NCI-H146 treated with DMSO at 0.1 percent for 48 hours (cell line): Measurements from ENCODE around the gene PLXDC1.
A peak's percentile ranks its signal among the peaks of the same experiment; 100 is the strongest.
"Not testable (repeated sequence)": the region's sequence is repeated elsewhere in the genome, so short reads cannot be mapped to it uniquely, and the experiment has no call there.

Source experiments
- DNase-seq: peaks from one replicate; lab custom pipeline; 2025; ENCODE audit not compliant: unreplicated experiment; lab: John Stamatoyannopoulos, UW

The PLXDC1 gene

DNA sequence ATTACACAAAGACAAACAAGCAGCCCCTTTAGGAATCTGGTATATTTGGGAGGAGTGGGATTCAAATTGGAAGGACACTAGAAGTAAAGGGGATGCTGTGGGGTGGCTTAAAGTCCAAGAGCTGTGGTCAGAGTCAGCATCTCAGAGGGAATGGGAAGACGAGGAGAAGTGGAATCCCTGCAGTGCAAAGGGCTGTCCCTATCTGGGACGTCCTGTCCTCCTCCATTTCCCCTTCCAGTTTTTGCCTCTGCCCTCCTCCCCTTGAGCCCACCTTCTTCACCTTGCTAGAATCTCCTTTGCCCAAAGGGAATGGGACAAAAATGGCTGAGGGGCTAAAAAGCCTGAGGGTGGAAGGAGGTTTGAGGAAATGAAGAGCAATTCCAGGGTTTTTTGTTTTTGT lies 4.2 kb upstream of the PLXDC1 start:
- no peak for DNase-seq

DNA sequence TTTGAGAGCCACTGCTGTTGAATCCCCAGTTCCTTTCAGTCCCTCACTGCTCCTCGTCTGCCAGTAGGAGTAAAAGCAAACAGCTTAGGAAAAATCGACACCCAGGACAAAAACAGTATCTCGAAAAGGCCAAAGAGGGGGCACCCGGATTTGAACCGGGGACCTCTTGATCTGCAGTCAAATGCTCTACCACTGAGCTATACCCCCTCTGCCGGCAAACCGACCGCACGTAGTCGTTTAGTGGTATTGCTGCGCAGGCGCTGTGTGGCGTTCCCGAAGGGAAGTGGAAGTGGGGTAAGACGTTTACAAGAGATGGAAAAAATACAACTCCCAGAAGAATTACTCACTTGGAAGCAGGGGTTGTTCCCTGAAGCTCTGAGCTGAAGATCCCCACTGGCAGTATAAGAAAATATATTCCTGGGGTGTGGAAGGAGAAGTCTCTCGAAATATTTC lies 2.2 kb upstream of the PLXDC1 start:
- peak; percentile 80 for DNase-seq

DNA sequence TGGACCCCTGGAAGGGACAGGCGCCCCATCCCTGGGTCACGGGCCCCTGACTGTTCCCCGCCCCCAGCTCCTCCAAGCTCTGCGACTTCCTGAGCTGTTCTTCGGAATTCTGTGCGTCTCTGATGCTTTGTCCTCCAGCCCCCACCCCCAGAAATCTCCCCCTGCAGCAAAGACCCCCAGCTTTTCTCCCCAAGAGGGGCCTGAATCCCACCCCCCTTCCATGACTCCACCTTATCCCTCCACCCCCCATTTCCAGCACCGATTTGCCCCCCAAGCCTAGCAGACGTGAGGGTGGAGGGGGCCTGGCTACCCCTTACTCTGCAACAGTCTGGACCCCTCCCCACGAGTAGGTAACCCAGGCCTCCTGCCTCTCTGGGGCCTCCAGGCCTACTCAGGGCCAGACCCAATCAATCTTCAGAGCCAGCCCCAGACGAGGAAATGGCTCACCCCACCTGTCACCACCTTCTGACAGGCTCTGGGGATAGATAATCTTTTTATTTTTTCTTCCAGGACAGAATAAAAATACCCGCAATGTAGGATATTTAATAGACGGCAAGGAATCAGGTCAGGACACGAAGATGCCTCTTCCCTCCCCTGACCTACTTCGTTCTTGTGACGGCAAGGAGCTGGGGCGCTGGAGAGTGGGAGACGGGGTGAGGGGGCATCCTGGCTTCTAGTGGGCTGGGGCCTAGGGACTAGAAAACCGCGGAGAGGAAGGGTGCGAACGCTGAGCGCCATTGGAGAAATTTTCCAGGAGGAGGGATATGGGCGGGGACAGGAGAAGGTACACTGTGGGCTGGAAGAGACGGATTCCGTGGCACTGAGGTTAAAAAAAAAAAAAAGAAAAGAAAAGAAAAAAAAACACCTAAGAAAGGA lies 744 bp upstream of the PLXDC1 start:
- DNase-seq: no peak

DNA sequence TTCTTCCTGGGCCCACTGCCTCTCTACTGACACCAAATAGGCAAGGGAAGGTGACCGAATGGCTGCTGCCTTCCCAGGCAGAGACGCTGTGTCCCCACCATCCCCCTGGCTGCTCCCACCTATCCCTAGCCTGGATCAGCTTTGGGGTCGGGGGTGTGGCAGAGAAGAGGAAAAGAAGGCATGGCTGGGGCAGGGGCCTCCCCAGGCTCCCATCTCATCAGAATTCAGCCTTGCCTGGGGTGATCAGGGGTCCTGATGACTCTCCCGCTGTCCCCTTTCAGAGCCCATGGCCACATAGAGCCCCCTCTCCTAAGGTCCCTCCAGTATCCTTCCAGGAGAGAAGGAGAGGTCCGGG lies 665 bp downstream of the PLXDC1 start:
- no peak for DNase-seq

GRCh38 chr17:39150104-39150634 lies 1.3 kb downstream of the PLXDC1 start:
- DNase-seq: no peak

DNA sequence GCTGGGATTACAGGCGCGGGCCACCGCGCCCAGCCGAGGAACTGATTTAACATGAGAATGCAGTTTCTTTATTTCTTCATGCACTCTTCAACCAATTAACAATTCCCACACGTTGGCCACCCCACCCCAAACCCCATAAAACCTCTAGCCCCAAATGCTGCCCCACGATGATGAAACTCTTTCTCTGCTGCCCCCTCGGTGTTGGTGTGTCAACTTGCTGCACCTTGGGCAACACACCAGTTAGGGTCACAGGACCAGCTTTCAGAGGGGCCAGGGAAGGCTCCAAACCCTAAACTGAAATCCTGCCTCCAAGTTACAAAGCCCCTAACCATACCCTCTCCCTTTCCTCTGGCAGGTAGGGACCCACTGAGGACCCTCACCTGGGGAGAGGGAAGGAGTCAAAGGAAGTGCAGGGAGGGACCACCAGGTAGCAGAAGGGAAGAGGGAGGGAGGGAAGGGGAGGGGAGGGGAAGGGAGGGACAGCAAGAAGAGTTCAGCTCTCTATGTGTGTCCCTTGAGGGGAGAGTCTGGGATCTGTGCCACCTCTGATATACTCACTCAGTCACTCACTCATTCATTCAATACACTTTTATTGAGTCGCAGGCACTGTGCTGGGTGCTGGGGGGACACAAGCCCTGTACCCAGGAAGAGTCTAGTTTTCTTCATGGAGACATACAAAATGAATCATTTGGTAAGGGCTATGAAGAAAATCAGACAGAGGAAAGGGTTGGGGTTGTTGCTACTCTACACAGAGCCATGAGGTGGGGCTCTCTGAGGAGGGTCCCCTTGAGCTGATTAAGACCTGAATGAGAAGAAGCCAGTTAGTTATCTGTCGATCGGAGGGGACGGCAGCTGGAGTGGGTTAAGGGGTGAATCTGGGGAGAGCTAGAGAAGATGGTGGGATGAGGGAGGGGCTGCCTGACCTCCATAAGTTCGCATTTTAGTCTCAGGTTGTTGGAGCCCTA lies 3.9 kb downstream of the PLXDC1 start:
- no peak for DNase-seq

DNA sequence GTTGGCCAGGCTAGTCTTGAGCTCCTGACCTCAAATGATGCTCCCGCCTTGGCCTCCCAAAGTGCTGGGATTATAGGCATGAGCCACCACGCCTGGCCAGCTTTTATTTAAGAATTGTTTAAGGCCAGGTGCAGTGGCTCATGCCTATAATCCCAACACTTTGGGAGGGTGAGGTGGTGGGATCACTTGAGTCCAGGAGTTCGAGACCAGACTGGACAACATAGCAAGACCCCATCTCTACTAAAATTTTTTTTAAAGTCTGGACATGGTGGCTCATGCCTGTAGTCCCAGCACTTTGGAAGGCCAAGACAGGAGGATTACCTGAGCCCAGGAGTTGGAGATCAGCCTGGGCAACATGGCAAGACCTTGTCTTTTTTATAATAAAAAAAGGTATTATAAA lies 5.2 kb downstream of the PLXDC1 start:
- no peak for DNase-seq

DNA sequence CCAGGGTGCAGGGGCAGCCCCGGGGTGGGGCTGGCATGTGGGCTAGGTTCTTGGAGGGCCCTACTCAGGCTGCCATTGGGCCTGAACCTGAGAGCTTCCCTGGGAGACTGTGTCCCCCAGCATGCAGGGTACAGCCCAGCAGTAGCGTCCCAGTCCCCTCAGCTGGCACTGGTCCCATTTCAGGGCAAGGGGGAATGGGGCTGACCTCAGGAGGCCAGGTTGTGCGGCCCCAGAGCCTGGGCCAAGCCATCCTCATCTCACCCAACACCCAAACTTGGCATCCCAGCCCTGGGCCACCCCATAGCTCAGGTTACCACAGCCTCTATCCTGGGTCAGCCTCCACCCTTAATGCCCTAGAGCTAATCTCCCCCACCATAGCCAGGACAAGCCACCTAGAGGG lies 6.3 kb downstream of the PLXDC1 start:
- no peak for DNase-seq

DNA sequence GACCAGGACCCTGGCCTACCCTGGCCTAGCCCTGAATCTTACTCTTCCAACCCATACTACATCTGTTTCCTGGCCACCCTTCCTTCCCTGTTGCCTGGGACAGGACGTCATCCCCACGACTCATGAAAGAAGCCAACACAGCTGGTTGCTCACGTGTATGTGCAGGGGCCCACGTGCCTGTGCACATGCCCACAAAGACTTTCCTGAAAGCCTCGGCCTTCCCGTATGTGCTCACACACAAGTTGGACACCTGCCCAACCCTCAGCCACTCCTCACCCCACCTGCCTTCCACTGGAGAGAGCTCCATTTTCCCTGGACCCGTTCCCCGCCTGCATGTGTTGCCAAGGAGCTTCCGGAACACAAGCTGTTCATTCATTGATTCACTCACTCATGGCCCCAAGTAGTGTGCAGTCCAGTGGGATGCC lies 7.0 kb downstream of the PLXDC1 start:
- no peak for DNase-seq

DNA sequence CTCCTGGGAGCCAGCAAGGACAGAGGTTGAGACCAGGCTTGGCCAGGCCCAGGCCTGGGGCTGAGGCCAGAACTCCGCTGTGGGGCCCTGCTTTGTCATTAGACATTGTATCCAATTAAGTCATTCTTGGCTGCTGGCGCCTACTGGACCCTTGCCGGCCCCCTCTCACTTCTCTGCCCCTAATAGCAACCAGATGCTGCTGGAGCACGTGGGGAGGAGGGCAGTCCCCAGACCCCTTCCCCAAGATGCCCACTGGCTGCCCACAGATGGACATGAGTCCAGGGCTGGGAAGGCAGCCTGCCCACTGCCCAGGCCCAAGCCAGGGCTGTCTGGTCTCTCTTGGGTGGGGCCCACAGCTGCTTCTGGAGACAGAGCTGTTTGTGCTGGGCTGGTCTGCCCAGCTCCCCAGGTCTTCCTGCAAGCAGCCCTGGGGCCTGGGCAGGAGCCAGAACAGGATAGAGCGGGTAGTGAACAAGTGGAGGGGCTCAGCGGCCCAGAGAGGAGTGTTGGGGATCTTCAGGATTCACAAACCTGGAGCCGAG lies 7.8 kb downstream of the PLXDC1 start:
- no peak for DNase-seq

DNA sequence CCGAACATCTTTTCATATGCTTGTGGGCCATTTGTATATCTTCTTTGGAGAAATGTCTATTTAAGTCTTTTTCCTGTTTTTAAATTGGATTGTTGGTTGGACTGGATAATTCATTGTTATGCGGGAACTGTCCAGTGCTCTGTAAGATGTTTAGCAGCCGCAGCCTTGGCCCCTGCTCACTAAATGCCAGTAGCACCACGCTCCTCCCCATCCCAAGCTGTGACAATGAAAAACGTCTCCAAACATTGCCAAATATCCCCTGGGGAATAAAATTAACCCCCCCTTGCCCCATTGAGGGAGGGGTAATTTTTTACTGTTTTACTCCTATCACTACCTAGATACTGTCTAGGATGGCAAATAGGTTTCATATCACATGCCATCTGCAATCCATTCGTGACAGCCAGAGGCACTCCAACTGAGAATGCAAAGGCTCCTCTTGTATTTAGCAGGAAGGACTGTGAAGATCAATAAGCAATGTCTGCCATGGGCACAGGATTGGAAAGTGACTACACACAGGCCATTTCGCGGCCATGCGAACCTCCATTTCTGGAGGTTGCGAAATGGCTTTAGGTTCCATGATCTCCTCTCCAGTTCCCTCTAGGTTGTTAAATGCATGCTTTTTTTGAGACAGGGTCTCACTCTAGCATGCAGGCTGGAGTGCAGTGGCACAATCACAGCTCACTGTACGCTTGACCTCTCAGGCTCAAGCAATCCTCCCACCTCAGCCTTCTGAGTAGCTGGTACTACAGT lies 9.3 kb downstream of the PLXDC1 start:
- DNase-seq: no peak

GRCh38 chr17:39141294-39141693 lies 10.1 kb downstream of the PLXDC1 start:
- DNase-seq: no peak

GRCh38 chr17:39139561-39139960 lies 11.9 kb downstream of the PLXDC1 start:
- DNase-seq: no peak

GRCh38 chr17:39139161-39139511 lies 12.3 kb downstream of the PLXDC1 start:
- DNase-seq: no peak

DNA sequence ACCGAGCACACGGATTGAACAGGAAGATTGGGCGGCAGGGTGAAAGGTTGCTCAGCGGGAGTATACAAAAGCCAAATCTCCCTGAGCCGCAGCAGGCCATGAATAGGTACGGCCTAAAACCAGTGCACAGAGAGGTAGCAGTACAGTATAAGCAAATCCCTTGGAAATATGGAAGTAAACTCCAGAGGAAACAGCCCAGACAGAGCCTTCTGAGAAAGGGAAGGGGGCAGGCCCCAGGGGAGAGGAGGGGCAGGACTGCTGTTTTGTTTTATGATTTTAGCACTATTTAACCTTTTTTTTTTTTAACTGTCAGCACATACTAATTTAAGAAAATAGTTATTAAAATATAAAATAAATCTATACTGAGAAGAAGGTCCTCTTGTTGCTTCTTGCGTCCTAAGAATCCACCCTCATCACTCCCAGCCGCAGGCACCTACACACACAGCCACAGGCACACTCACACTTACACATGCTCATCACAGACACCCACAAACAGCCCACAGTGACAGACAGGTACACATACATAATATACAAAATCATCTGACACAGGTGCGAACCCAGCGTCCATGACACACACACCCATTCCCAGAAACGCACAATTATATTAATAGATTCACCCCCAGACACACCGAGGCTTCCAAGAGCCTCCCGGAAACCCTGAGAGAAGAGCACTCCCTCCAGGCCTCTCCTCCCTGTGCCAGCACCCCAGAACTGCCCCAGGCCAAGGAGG lies 12.8 kb downstream of the PLXDC1 start:
- no peak for DNase-seq

DNA sequence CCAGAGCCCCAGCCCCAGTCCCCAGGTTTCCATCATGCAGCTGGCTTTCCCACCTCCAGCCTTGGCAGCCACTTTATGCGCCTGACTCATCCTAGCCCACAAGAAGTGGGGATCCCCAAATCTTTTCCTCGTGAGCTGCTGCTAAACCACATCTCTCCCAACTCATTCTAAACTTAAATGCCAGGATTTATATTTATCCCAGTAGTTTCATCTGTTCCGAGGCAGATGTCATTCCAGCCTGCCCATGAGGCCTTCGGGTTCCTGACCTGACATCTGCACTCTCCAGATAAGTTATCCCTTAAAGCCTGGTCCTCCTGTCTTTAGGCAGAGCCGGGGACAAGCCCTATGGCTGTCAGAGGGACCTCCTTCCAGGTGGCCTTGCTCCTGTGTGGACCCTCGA lies 16.6 kb downstream of the PLXDC1 start:
- DNase-seq: no peak

GRCh38 chr17:39132192-39132610 lies 19.2 kb downstream of the PLXDC1 start:
- DNase-seq: no peak

- no peak for DNase-seq
Observed at GRCh38 chr17:39131616-39132015, 19.8 kb downstream of the PLXDC1 start.

GRCh38 chr17:39130205-39130604 lies 21.2 kb downstream of the PLXDC1 start:
- no peak for DNase-seq

- not testable (repeated sequence) for DNase-seq
Observed at GRCh38 chr17:39129544-39129943, 21.9 kb downstream of the PLXDC1 start.
